Activated CD4-positive, alpha-beta T cell treated with anti-CD3 and anti-CD28 coated beads, Interleukin-2, amount 50 U/mL, for 16 hours (primary cell): Measurements from ENCODE around the gene RAB27B.
"Not testable (repeated sequence)": the region's sequence is repeated elsewhere in the genome, so short reads cannot be mapped to it uniquely, and the experiment has no call there.

Source experiments
- DNase-seq: peaks from one replicate; pipeline ENCODE4 v3.0.0-alpha.2; 2020

Gene RAB27B

GRCh38 chr18:54820785-54821275 lies 7.4 kb upstream of the RAB27B start:
- not testable (repeated sequence) for DNase-seq

GRCh38 chr18:54822872-54823845 lies 5.1 kb upstream of the RAB27B start:
- no peak for DNase-seq

DNA sequence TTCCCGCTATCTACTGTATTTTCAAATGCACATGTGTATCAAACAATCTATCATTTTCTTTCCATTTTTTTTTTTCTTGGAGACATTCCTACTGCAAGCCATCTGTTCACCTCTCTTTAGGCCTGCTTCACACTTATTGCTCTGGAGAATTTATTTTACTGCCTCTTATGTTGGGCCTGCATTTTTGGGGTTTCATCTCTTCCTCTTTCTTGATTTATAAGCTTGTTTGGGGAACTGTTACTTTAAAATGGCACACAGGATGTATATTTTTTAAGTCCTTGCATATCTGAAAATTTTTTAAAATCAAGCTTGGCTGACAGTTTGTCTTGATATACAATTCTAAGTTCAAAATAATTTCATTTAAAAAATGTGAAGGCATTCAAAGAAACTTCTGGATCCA lies 3.5 kb upstream of the RAB27B start:
- no peak for DNase-seq

DNA sequence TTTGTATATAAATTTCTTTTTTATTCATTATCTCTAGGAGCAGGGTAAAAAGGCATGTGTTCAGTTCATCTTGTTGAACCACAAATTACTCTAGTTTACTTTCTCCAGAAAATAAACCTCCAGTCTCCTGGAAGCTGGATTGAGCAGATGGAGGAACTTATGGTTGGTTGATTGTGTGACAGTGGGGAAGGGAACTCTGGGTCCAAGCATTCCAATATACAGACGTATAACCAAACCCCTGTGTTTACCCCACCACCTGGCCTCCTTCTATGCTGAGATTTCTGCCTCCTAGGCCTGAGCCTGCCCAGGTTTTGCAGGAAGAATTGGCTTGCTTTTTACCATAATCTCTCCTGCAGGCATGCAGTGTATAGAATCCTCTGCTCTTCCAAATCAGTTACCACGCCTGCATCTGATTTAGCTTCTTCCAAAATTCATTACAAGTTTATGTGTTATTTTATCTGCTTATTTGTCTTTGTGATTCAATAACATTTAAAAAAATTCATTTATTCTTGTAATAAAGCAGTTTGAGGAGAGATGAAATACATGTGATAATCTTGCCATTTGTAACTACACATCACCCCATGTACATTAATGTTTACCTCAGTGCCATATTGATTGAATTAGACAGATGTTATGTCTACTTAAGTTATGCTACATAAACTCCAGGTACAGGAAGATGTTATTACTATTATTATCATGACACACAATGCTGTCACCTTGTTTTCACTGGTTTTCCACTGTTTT lies 2.5 kb upstream of the RAB27B start:
- no peak for DNase-seq

DNA sequence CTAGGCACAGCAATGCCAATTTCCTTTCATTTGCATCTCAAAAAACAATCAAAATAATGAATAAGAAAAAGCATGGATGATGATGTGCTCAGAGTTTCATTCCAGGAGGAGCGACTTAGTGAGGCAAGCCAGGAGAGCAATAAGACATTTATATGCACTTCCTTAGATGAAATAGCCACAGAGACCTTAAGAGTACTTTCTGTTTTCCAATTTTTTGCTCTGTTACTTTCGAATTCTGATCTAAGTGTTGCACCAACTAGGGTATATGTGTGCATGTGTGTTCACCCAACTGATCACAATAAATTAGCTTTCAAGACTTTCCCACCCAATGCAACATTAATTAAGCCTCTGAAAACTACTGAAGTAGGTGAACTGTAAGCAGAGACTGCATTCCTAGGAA lies 709 bp downstream of the RAB27B start:
- no peak for DNase-seq

- no peak for DNase-seq
Measured at GRCh38 chr18:54829856-54830255, 1.6 kb downstream of the RAB27B start.

- DNase-seq: no peak
Measured at GRCh38 chr18:54830260-54830659, 2.0 kb downstream of the RAB27B start.

DNA sequence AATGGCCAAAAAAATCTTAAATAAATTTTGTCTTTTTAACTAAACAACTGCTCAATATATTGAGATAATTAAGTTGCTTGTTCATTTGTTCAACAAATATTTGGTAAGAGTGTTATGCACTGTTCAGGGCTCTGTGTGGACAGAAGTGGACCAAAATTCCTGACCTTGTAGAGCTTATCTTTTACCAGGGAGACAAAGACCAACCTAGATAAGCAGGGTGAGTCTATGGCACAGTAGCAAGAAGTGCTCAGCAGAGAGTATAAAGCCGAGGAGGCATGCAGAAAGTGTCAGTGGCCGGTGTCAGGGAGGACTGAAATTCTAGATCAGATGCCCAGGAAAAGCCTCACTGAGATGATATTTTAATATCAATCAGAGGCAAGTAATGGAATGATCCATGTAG lies 2.6 kb downstream of the RAB27B start:
- DNase-seq: no peak

GRCh38 chr18:54835944-54836343 lies 7.7 kb downstream of the RAB27B start:
- DNase-seq: peak; percentile 12

DNA sequence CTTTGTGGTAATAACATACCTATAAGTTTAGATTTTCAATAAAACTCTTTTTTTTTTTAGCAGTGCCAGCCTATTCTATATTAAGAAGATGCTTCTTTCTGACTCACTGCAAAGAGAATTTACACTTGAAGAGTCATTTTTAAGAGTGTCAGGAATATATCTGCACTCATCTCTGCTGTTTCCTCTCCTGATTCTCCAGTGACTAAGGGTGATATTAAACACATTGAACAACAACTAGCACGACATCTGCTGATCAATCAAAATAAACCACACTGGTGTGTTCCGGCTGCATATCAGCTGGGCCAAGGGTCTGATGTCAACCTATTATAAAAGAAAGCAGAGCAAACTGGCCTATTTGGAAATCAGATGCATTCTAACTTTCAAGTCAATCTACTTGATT lies 15.0 kb downstream of the RAB27B start:
- DNase-seq: no peak

- DNase-seq: no peak
Measured at GRCh38 chr18:54845787-54846186, 17.5 kb downstream of the RAB27B start.

GRCh38 chr18:54848121-54848520 lies 19.8 kb downstream of the RAB27B start:
- DNase-seq: no peak

DNA sequence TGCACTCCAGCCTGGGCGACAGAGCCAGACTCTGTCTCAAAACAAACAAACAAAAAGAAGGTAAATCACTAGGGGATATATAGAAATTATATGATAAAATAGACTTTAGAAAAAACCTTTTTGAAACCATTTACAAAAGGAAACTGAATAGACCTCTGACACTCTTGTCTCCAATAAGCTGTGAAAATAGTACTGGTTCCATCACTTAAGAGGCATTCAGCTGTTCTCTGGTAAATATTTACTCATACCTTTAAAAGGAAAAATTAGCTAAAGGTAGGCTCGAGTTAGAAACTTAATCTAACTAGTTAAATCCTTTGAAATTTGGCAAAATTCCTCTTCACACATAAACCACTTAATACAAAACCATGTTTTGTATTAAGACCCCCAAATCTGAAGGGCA lies 21.4 kb downstream of the RAB27B start:
- DNase-seq: no peak

- DNase-seq: no peak
Measured at GRCh38 chr18:54850598-54850997, 22.3 kb downstream of the RAB27B start.

DNA sequence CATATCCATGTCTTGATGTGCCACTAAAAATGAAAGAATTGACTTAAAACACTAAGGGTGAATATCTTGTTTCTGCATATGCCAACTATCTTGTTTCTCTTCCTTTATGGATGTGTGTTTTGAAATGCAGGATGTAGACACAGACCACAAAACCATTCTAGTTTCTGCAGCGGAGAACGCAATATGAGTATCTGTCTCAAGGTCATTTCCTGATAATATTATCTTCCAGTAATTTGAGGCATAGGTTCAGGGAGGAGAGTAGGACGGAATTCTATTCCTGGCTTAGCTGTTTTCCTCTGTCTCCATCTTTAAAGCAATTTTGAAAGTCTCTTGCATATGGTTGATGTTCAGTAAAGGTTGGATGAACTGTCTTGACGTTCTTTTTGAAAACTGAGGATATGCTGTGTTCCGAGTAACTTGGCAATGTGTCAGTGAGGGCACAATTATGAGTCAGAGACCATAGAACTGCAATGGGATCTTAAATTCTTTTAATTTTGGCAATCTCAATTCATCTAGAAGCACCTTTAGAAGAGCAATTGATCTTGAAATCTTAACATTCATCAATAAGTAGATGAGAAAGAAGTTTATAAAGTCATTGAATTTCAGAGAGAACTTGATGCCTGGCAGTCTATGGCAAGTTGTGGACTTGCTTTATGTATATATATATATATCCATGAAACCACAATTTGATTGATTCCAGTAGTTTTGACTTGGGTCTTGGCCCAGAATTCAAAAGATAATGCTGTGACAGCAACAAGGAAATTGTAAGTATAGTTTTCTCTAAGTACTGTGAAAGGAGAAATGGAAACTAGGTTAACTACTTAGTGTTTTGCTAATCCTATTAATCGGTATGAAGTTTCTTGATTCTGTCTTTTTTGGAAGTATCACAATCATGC lies 24.8 kb downstream of the RAB27B start:
- peak; percentile 51 for DNase-seq

DNA sequence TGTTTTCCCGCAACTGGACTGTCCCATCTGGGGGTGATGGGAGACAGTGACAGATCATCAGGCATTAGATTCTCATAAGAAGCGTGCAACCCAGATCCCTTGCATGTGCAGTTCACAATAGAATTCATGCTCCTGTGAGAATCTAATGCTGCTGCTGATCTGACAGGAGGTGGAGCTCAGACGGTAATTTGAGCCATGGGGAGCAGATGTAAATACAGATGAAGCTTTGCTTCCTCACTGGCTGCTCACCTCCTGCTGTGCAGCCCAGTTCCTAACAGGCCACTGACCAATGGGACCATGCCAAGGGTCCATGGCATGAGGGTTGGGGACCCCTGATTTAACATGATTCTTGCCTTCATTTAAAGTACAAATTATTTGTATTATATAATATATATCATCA lies 26.8 kb downstream of the RAB27B start:
- not testable (repeated sequence) for DNase-seq

DNA sequence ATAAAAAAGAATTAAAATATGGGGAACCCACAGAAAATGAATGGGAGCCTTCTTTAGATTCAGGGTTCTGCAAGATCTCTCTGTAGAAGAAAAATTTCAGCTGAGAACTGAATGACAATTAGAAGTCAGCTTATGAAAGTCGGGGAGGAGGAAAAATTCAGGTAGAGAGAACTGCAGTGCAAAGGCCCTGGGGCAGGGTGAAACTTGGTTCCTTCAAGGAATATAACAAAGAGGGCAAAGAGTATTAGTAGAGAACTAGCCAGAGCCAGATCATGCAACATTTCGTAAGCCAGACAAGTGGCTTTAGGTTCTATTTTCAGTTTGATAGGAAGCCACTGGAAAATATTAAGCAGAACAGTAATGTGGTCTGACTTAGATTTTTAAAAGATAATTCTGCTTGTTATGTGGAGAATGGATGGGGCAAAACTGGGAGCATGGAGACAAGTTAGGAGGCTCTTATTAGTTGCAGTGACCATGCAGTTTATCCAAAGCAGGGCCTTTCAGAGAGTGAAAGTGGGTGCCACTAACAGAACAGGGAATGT lies 27.9 kb downstream of the RAB27B start:
- no peak for DNase-seq

DNA sequence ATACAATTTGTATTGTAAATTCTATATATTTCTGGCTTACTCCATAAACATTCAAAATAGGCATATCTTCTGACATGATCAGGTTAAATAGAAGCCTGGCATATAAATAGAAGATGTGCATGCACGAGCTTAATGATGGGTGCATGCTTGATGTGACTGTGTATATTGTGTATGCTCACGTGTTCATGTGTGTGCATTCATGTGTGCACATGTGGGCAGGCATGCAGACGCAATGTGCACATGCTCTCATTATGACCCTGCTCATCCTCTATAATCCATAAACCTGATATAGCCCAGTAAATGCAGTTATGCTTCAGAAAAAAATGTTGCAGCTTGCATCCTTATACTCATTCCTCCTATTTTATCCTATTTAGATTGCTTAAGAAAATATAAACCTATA lies 29.2 kb downstream of the RAB27B start:
- DNase-seq: no peak

- no peak for DNase-seq
Measured at GRCh38 chr18:54859667-54860421, 31.6 kb downstream of the RAB27B start.

DNA sequence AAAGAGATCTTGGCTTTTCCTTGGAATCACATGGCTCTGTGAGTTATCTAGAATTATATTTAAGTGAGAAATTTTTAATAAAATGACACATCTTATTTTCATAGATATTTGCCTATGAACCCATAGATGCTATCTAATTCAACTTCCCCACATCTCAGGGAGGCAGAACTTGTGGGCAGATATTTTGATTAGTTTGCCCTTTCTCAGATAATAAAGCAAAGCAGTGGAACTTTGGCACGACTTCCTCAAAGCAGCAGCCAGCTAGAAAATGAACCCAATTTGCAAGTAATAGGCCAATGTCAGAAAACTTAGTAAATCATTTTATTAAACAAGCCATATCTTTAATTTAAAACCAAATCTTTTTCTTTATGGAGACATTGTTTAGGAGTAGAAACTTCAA lies 32.7 kb downstream of the RAB27B start:
- DNase-seq: no peak

DNA sequence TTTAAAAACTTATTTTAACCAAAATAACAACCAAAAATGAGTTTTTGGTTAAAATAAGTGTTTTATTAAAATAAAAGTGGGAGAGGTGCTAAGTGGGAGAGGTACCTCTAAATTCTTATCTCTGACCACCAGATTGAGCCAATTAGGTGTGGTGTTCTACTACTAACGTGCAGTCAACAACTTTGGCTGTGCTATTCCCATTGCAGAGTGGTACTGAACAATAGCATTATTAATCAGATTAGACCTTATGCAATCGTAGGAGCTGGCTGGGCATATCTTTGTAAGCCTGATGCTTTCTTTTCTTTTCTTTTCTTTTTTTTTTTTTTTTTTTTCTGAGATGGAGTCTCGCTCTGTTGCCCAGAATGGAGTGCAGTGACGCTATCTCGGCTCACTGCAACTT lies 38.9 kb downstream of the RAB27B start:
- no peak for DNase-seq

GRCh38 chr18:54871231-54871630 lies 43.0 kb downstream of the RAB27B start:
- no peak for DNase-seq
